HG03025 (cell line): ENCODE data around the gene ZNF282.
A peak's percentile ranks its signal among the peaks of the same experiment; 100 is the strongest.

Experiments used
- ATAC-seq: cut with Tn5 transposase; IDR thresholded peaks from one replicate; pipeline ENCODE4 v1.9.1; 2021; ENCODE audit warnings: mild to moderate bottlenecking, moderate library complexity; ENCODE audit not compliant: unreplicated experiment, low FRiP score

ZNF282 gene

GRCh38 chr7:149195180-149196150, at the start of gene ZNF282:
Gene ZNF282, plus strand, starts transcription at chr7:149195546. Its CDS starts 44 bp downstream, at chr7:149195590.
- ATAC-seq = peak; percentile 92

GRCh38 chr7:149147072-149147751, 48.1 kb upstream of the ZNF282 start, which contains the start of gene ZNF398:
Gene ZNF398, plus strand, starts transcription at chr7:149147453. Its CDS starts 290 bp downstream, at chr7:149147743.
- peak; percentile 62 for ATAC-seq

- peak; percentile 34 for ATAC-seq
Observed at GRCh38 chr7:149147752-149148653, 47.3 kb upstream of the ZNF282 start.

GRCh38 chr7:149150981-149151380, 44.4 kb upstream of the ZNF282 start:
- no peak for ATAC-seq

- no peak for ATAC-seq
Observed at GRCh38 chr7:149153346-149153745, 42.0 kb upstream of the ZNF282 start.

GRCh38 chr7:149154056-149154455, 41.3 kb upstream of the ZNF282 start:
- no peak for ATAC-seq

GRCh38 chr7:149156898-149157297, 38.4 kb upstream of the ZNF282 start:
- no peak for ATAC-seq

- ATAC-seq = no peak
Observed at GRCh38 chr7:149161241-149161848, 34.0 kb upstream of the ZNF282 start.

- no peak for ATAC-seq
Observed at GRCh38 chr7:149166142-149166541, 29.2 kb upstream of the ZNF282 start.

- no peak for ATAC-seq
Observed at GRCh38 chr7:149166630-149167352, 28.6 kb upstream of the ZNF282 start.

GRCh38 chr7:149171892-149172533, 23.3 kb upstream of the ZNF282 start:
- no peak for ATAC-seq

- no peak for ATAC-seq
Observed at GRCh38 chr7:149172534-149172920, 22.8 kb upstream of the ZNF282 start.

- ATAC-seq = no peak
Observed at GRCh38 chr7:149175150-149175549, 20.2 kb upstream of the ZNF282 start.

GRCh38 chr7:149179241-149179640, 16.1 kb upstream of the ZNF282 start:
- ATAC-seq = no peak

GRCh38 chr7:149180722-149181449, 14.5 kb upstream of the ZNF282 start:
- ATAC-seq = no peak

- ATAC-seq = no peak
Observed at GRCh38 chr7:149181450-149181790, 13.9 kb upstream of the ZNF282 start.

- ATAC-seq = no peak
Observed at GRCh38 chr7:149184274-149184673, 11.1 kb upstream of the ZNF282 start.

- no peak for ATAC-seq
Observed at GRCh38 chr7:149188213-149188612, 7.1 kb upstream of the ZNF282 start.
